HL-60 (cell line): ENCODE results near the gene CUL5.

ENCODE experiments used
- DNase-seq, 2 experiments: peaks; one replicate each; pipeline ENCODE4 v3.0.0-alpha.2; 2010 to 2020; ENCODE audit warnings: low read depth in 1 of 2, low spot score in 1 of 2
- H3K27ac ChIP-seq: fragments of 250-450 bp; sonication (Bioruptor Pico); replicated peaks from 2 replicates; pipeline ENCODE4 v1.5.1; 2020; ENCODE audit warnings: mild to moderate bottlenecking, moderate library complexity
- H3K27me3 ChIP-seq: fragments of 250-450 bp; sonication (Bioruptor Pico); 2 replicates; pipeline ENCODE4 v1.5.1; 2021; ENCODE audit warnings: mild to moderate bottlenecking, moderate library complexity; ENCODE audit not compliant: insufficient read depth, poor library complexity, severe bottlenecking
- H3K4me3 ChIP-seq: replicated peaks from 2 replicates; pipeline ENCODE4 v1.5.1; 2011; ENCODE audit warnings: mild to moderate bottlenecking, control low read depth, low read length; ENCODE audit not compliant: insufficient read depth
- GABPA ChIP-seq: IDR thresholded peaks from 2 replicates; pipeline ENCODE4 v1.6.1; 2012; ENCODE audit warnings: low read depth
- POLR2AphosphoS5 ChIP-seq: IDR thresholded peaks from 2 replicates; pipeline ENCODE4 v1.6.1; 2012; ENCODE audit warnings: low read depth
- REST ChIP-seq: IDR thresholded peaks from 2 replicates; pipeline ENCODE4 v1.6.1; 2012; ENCODE audit warnings: low read depth; ENCODE audit not compliant: insufficient replicate concordance
- SPI1 ChIP-seq: IDR thresholded peaks from 2 replicates; pipeline ENCODE4 v1.6.1; 2012; ENCODE audit warnings: low read depth, mild to moderate bottlenecking, borderline replicate concordance
- TF ChIP-seq, protein P1 (sequence below): IDR thresholded peaks from one replicate; pipeline ENCODE4 v1.5.1; 2011; ENCODE audit warnings: low read length, control low read depth, inconsistent platforms; ENCODE audit not compliant: insufficient read depth

CUL5 gene

DNA sequence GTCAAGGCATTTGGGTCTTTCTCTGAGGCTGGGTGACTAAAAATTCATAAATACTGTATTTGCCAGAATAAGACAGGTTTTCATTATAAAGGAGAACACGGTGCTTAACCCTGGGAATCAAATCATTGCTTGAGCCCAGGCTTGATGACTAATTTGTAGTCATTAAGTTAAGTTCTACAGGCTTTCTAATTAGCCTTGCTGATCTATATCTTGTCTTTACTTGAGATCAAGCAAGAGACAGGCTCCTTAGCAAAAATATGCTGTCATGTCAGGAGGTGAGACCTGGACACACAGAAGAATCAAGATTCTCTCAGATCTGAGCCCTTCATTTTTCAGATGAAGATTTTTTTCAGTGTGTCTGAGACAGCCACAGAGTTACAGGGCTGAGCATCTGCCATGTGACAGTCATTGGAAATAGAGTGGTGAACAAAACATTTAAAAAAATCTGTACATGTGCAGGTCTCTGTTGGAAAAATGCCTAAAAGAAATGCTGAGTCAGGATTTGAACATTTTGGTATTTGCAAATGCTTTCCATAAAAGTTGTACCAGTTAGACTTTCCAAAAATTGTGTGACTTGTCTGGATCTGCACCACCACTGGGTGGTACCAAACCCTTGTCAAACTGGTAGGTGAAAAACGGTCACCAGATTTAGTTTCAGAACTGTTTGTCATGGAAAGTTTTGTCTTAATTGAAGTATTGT, 127.3 kb downstream of the CUL5 start:
- no peak overlapping the region for H3K4me3 ChIP-seq
- TF ChIP-seq GABPA = no peak
- no peak for TF ChIP-seq SPI1
- TF ChIP-seq, protein P1, sequence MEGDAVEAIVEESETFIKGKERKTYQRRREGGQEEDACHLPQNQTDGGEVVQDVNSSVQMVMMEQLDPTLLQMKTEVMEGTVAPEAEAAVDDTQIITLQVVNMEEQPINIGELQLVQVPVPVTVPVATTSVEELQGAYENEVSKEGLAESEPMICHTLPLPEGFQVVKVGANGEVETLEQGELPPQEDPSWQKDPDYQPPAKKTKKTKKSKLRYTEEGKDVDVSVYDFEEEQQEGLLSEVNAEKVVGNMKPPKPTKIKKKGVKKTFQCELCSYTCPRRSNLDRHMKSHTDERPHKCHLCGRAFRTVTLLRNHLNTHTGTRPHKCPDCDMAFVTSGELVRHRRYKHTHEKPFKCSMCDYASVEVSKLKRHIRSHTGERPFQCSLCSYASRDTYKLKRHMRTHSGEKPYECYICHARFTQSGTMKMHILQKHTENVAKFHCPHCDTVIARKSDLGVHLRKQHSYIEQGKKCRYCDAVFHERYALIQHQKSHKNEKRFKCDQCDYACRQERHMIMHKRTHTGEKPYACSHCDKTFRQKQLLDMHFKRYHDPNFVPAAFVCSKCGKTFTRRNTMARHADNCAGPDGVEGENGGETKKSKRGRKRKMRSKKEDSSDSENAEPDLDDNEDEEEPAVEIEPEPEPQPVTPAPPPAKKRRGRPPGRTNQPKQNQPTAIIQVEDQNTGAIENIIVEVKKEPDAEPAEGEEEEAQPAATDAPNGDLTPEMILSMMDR = no peak
- no peak for TF ChIP-seq POLR2AphosphoS5
- no peak for TF ChIP-seq REST
- no peaks in the 10 kb centered on the region for H3K27me3 ChIP-seq
- no peak for DNase-seq
- H3K27ac ChIP-seq = no peak overlapping the region

DNA sequence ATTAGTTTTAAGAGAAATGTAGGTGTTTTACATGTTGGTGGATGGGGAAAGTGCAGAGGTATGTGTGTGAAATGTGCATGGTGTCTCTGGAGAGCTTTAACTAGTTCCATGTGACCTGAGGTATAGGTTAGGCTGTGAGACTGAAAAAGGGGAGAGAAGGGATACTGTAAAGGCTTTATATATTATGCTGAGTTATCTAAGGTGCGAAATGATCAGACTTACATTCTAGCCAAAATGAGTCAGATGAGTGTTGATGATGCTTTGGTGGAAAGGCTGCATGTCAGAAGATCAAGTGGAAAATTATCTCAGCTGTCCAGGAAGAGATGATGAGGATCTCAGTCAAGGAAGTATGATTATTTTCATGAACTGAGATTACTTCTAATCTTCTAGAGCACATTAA, 128.5 kb downstream of the CUL5 start:
- TF ChIP-seq REST (no peak), POLR2AphosphoS5 (no peak), SPI1 (no peak), GABPA (no peak)
- TF ChIP-seq, protein P1 = no peak
- H3K27me3 ChIP-seq = no peaks in the 10 kb centered on the region

DNA sequence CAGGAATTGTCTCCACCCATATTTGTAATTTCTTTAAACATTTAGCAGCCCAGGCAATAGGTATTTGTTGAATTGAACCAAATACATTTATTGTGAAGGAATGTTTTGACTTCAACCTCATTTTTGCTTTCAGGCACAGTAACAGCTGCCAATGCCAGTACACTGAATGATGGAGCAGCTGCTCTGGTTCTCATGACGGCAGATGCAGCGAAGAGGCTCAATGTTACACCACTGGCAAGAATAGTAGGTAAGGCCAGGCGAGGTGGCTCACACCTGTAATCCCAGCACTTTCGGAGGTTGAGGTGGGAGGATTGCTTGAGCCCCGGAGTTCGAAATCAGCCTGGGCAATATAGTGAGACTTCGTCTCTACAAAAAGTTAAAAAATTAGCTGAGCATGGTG, 133.6 kb downstream of the CUL5 start:
- TF ChIP-seq REST = no peak
- TF ChIP-seq GABPA = no peak
- Histone ChIP-seq H3K4me3 (no peak overlapping the region), H3K27me3 (no peaks in the 10 kb centered on the region), H3K27ac (no peak overlapping the region)
- DNase-seq = no peak

More for the DNA sequence above, 128.5 kb downstream of the CUL5 start:
- H3K27ac ChIP-seq = no peak overlapping the region
- H3K4me3 ChIP-seq = no peak overlapping the region
- DNase-seq = no peak
